Astrocyte (in vitro differentiated cells and primary cell): Measurements from ENCODE around the gene MEG3.

ENCODE experiments used
- CTCF ChIP-seq: IDR thresholded peaks from 2 replicates; pipeline ENCODE4 v1.5.1; 2011; ENCODE audit warnings: low read depth, mild to moderate bottlenecking, inconsistent platforms, low read length, moderate library complexity; ENCODE audit not compliant: insufficient read depth
- EZH2 ChIP-seq: IDR thresholded peaks from 2 replicates; pipeline ENCODE4 v1.6.1; 2012; ENCODE audit warnings: mild to moderate bottlenecking, low read length, inconsistent platforms; ENCODE audit not compliant: insufficient read depth

- TF ChIP-seq CTCF (no peak), EZH2 (no peak)
These were observed 12.6 kb upstream of the MEG3 start for GRCh38 chr14:100813291-100813690.
